Kidney (tissue), 14 donors: ENCODE measurements around the gene PEAK3. TPM values are rescaled to one million over a fixed set of nuclear protein-coding genes. Genes with fewer than 3 reads are reported as not detected.

Experiments used
- DNase-seq, 5 donors: peaks; one replicate each; pipeline ENCODE4 v3.0.0-alpha.2; 2013 to 2020
- FAIRE-seq: peaks from 2 replicates; lab custom pipeline; 2012; peaks lifted over from hg19 to GRCh38; lab: Jason Lieb, UNC
- H3K27ac ChIP-seq, 2 donors: one replicate each; pipeline ENCODE4 v1.7.0; 2013; ENCODE audit warnings: low read depth in 2 of 2, low read length in 2 of 2, inconsistent platforms in 1 of 2
- H3K27me3 ChIP-seq: one replicate; pipeline ENCODE4 v1.7.1; 2013; ENCODE audit warnings: low read length, inconsistent platforms; ENCODE audit not compliant: control insufficient read depth, insufficient read depth
- H3K36me3 ChIP-seq, 3 donors: one replicate each; pipeline versions ENCODE4 v1.7.0 to v1.7.1; 2013; ENCODE audit warnings: low read length in 3 of 3, control low read depth in 1 of 3, inconsistent platforms in 1 of 3; ENCODE audit not compliant: insufficient read depth in 3 of 3, control insufficient read depth in 2 of 3
- H3K4me1 ChIP-seq, 3 donors: one replicate each; pipeline versions ENCODE4 v1.7.0 to v1.7.1; 2013; ENCODE audit warnings: low read length in 3 of 3, inconsistent platforms in 1 of 3, low read depth in 1 of 3; ENCODE audit not compliant: control insufficient read depth in 2 of 3, insufficient read depth in 2 of 3
- H3K4me3 ChIP-seq, 3 donors: one replicate each; pipeline versions ENCODE4 v1.7.0 to v1.8.1; 2013; ENCODE audit warnings: low read length in 3 of 3, control low read depth in 1 of 3, inconsistent platforms in 1 of 3
- H3K9ac ChIP-seq, 3 donors: one replicate each; pipeline versions ENCODE4 v1.7.0 to v1.7.1; 2013; ENCODE audit warnings: low read length in 3 of 3, control low read depth in 1 of 3, inconsistent platforms in 1 of 3
- H3K9me3 ChIP-seq, 3 donors: one replicate each; pipeline versions ENCODE4 v1.7.0 to v1.7.1; 2013; ENCODE audit warnings: low read length in 3 of 3, control low read depth in 1 of 3, inconsistent platforms in 1 of 3; ENCODE audit not compliant: control insufficient read depth in 2 of 3, insufficient read depth in 1 of 3
- CTCF ChIP-seq: IDR thresholded peaks from 3 replicates; pipeline ENCODE4 v1.5.1; 2012; ENCODE audit warnings: mild to moderate bottlenecking, moderate library complexity, borderline replicate concordance; ENCODE audit not compliant: insufficient read depth; ENCODE audit errors: extremely low read depth
- intact Hi-C: fragments of 100-400 bp; cut with DNase I; formaldehyde crosslinking; loops from one replicate; pipeline ENCODE4 v1.11.1; 2022
- polyA plus RNA-seq: library from polyadenylated mRNA; stranded (reverse); fragments of 350-450 nt; fragmentation: Illumina TruSeq; extraction: RNeasy Lipid Tissue Mini Kit (QIAGEN cat#74804); gene quantifications from one replicate; pipeline ENCODE4 v1.2.3, GENCODE V29; 2014; ENCODE audit warnings: low read depth, low replicate concordance; ENCODE audit not compliant: insufficient read depth
- total RNA-seq: library from RNA; stranded (reverse); fragmentation: NEBNext Ultra II Directional; extraction: Animal tissue kit (Norgen Biotek cat#: 25700); gene quantifications from one replicate; pipeline ENCODE4 v1.2.1, GENCODE V29; 2021
- donor health status: control.
- donor health status: control.
- donor health status: control.
- donor health status: control.
- donor health status: control.
- donor health status: DM: yes; HTN: yes; CAD: no.
- donor health status: Normal renal cell carcinoma (clear cell type).

The PEAK3 gene
- total and polyA plus RNA-seq, 2 donors from 2014 or later: 2.1 TPM; not detected in 1

GRCh38 chr19:2237051-2237868 lies 44.7 kb downstream of the PEAK3 start:
- no peak for TF ChIP-seq CTCF
- DNase-seq (no peak), FAIRE-seq (no peak)
- Histone ChIP-seq H3K4me3 (peak overlapping the region; percentile 73 to 79 (median 76)), H3K27me3 (no peaks in the 10 kb centered on the region), H3K4me1 (peaks cover 2 to 51% (median 33%) of the 10 kb centered on the region in 3 donors), H3K9me3 (no peaks in the 10 kb centered on the region), H3K27ac (peak overlapping the region; percentile 100), H3K36me3 (no peaks in the 10 kb centered on the region), H3K9ac (peak overlapping the region; percentile 44 to 91 (median 74))
- intact Hi-C loops: no loop called here

- Histone ChIP-seq H3K36me3 (peaks cover 0 to 3% (median 0%) of the 10 kb centered on the region in 3 donors), H3K27ac (peak within 1 kb of the TSS; percentile 100), H3K9me3 (no peaks in the 10 kb centered on the region), H3K27me3 (no peaks in the 10 kb centered on the region), H3K4me1 (peaks cover 2 to 43% (median 26%) of the 10 kb centered on the region in 3 donors), H3K9ac (peak within 1 kb of the TSS; percentile 72 to 91 (median 88)), H3K4me3 (peak within 1 kb of the TSS; percentile 76 to 79 (median 77))
- peak; percentile 96 for TF ChIP-seq CTCF
- DNase-seq (peak; percentile 98 to 99 (median 99)), FAIRE-seq (no peak)
- intact Hi-C loops: no loop called here
These were observed 45.5 kb downstream of the PEAK3 start, which contains the start of the genes PLEKHJ1 and SF3A2 for GRCh38 chr19:2236314-2237050. Gene PLEKHJ1 (minus strand): TSS chr19:2236329. CDS start chr19:2236248, 81 bp downstream. Gene SF3A2 (plus strand): TSS chr19:2236824. CDS start chr19:2243419, 6,595 bp downstream.

- H3K9ac ChIP-seq: peak overlapping the region in 1 of 3 donors; percentile 66
- H3K4me3 ChIP-seq: peak overlapping the region; percentile 30 to 79 (median 76)
- DNase-seq: peak in 1 of 5 donors; percentile 89
- H3K4me1 ChIP-seq: peaks cover 2 to 40% (median 21%) of the 10 kb centered on the region in 3 donors
- FAIRE-seq: no peak
- H3K27ac ChIP-seq: peak overlapping the region; percentile 100
- no peaks in the 10 kb centered on the region for H3K27me3 ChIP-seq
- TF ChIP-seq CTCF: no peak
- H3K36me3 ChIP-seq: peaks cover 0 to 3% (median 0%) of the 10 kb centered on the region in 3 donors
- intact Hi-C loops: no loop called here
- no peaks in the 10 kb centered on the region for H3K9me3 ChIP-seq
These were observed 46.0 kb downstream of the PEAK3 start for GRCh38 chr19:2236064-2236313.
